Neural cell (in vitro differentiated cells): ENCODE data around the gene TRIM6. TPM values are rescaled to one million over a fixed set of nuclear protein-coding genes. Genes with fewer than 3 reads are reported as not detected.

ENCODE experiments used
- H2AFZ ChIP-seq: fragments of 200-600, 300-800 bp; sonication (generic), shearing (Covaris generic); 2 replicates; pipeline ENCODE4 v1.6.0; 2014; ENCODE audit warnings: low read depth, mild to moderate bottlenecking, antibody characterized with exemption, low read length, moderate library complexity
- H3F3A ChIP-seq: fragments of 200-600 bp; shearing (Covaris generic); 2 replicates; pipeline ENCODE4 v1.6.1; 2016; ENCODE audit warnings: mild to moderate bottlenecking, moderate library complexity, mixed read lengths, antibody characterized with exemption, low read length; ENCODE audit not compliant: insufficient read depth, poor library complexity, severe bottlenecking
- H3K27ac ChIP-seq: fragments of 200-600, 300-800 bp; sonication (generic), shearing (Covaris generic); 2 replicates; pipeline ENCODE4 v1.5.1; 2014; ENCODE audit warnings: mild to moderate bottlenecking, low read length, moderate library complexity
- H3K27me3 ChIP-seq: fragments of 300-800, 200-600 bp; sonication (generic), shearing (Covaris generic); 2 replicates; pipeline ENCODE4 v1.6.0; 2014; ENCODE audit warnings: mild to moderate bottlenecking, low read depth, low read length, moderate library complexity; ENCODE audit not compliant: insufficient read depth
- H3K36me3 ChIP-seq: fragments of 300-800, 200-600 bp; sonication (generic), shearing (Covaris generic); 2 replicates; pipeline ENCODE4 v1.5.1; 2014; ENCODE audit warnings: mild to moderate bottlenecking, antibody characterized with exemption, low read length, moderate library complexity; ENCODE audit not compliant: insufficient read depth
- H3K4me2 ChIP-seq: fragments of 300-800, 200-600 bp; sonication (generic), shearing (Covaris generic); 2 replicates; pipeline ENCODE4 v1.6.0; 2014; ENCODE audit warnings: mild to moderate bottlenecking, low read length
- H3K4me3 ChIP-seq: fragments of 300-800, 200-600 bp; sonication (generic), shearing (Covaris generic); 2 replicates; pipeline ENCODE4 v1.5.1; 2014; ENCODE audit warnings: mild to moderate bottlenecking, low read length, moderate library complexity
- H3K79me2 ChIP-seq: fragments of 200-600 bp; shearing (Covaris generic); replicated peaks from 2 replicates; pipeline ENCODE4 v1.6.0; 2014; ENCODE audit warnings: mild to moderate bottlenecking, low read length, moderate library complexity; ENCODE audit not compliant: insufficient read depth
- H3K9ac ChIP-seq: fragments of 300-800, 200-600 bp; sonication (generic), shearing (Covaris generic); 2 replicates; pipeline ENCODE4 v1.6.1; 2016; ENCODE audit warnings: mild to moderate bottlenecking, low read length, mixed read lengths
- H3K9me2 ChIP-seq: fragments of 200-600 bp; shearing (Covaris generic); 2 replicates; pipeline ENCODE4 v1.6.1; 2016; ENCODE audit warnings: mild to moderate bottlenecking, low read length, mixed read lengths; ENCODE audit not compliant: insufficient read depth
- H3K9me3 ChIP-seq: fragments of 200-600, 300-800 bp; sonication (generic), shearing (Covaris generic); 2 replicates; pipeline ENCODE4 v1.6.1; 2016; ENCODE audit warnings: mild to moderate bottlenecking, mixed run types, low read length, moderate library complexity, mixed read lengths
- H4K20me1 ChIP-seq: fragments of 200-600 bp; shearing (Covaris generic); 2 replicates; pipeline ENCODE4 v1.6.1; 2016; ENCODE audit warnings: mild to moderate bottlenecking, mixed run types; ENCODE audit not compliant: insufficient read depth
- EP300 ChIP-seq: fragments of 450-650 bp; conservative IDR thresholded peaks from 2 replicates; pipeline ENCODE4 v1.6.1; 2014; ENCODE audit warnings: antibody characterized with exemption, mild to moderate bottlenecking, moderate library complexity; ENCODE audit not compliant: poor library complexity, severe bottlenecking
- EZH2 ChIP-seq: fragments of 200-600, 300-800 bp; shearing (Covaris generic), sonication (generic); IDR thresholded peaks from 2 replicates; pipeline ENCODE4 v1.6.1; 2014; ENCODE audit warnings: antibody characterized with exemption, low read length, borderline replicate concordance, mild to moderate bottlenecking; ENCODE audit not compliant: insufficient read depth, poor library complexity, severe bottlenecking
- MXI1 ChIP-seq: fragments of 450-650 bp; conservative IDR thresholded peaks from 2 replicates; pipeline ENCODE4 v1.6.1; 2014; ENCODE audit warnings: antibody characterized with exemption, mild to moderate bottlenecking; ENCODE audit not compliant: poor library complexity, severe bottlenecking
- POLR2AphosphoS5 ChIP-seq: IDR thresholded peaks from 2 replicates; pipeline ENCODE4 v1.6.1; 2012
- RAD21 ChIP-seq: fragments of 450-650 bp; conservative IDR thresholded peaks from 2 replicates; pipeline ENCODE4 v1.6.1; 2014; ENCODE audit warnings: antibody characterized with exemption, mild to moderate bottlenecking, moderate library complexity
- SMC3 ChIP-seq: fragments of 450-650 bp; conservative IDR thresholded peaks from 2 replicates; pipeline ENCODE4 v1.6.1; 2014; ENCODE audit warnings: antibody characterized with exemption, mild to moderate bottlenecking, moderate library complexity; ENCODE audit not compliant: poor library complexity
- TAF1 ChIP-seq: IDR thresholded peaks from 2 replicates; pipeline ENCODE4 v1.6.1; 2012; ENCODE audit warnings: low read depth
- polyA plus RNA-seq: library from polyadenylated mRNA; depleted of rRNA; stranded (reverse); fragments of >200 nt; gene quantifications from 2 replicates; pipeline ENCODE4 v1.2.3, GENCODE V29; 2014
- TF ChIP-seq, protein P1 (sequence below): IDR thresholded peaks from 2 replicates; pipeline ENCODE4 v1.6.1; 2012; ENCODE audit warnings: borderline replicate concordance
- TF ChIP-seq, protein P2 (sequence below): fragments of 450-650 bp; IDR thresholded peaks from 2 replicates; pipeline ENCODE4 v1.5.1; 2014; ENCODE audit warnings: antibody characterized with exemption, mild to moderate bottlenecking, moderate library complexity; ENCODE audit not compliant: poor library complexity, severe bottlenecking

The TRIM6 gene
- polyA plus RNA-seq, 1 donor from 2014 or later, result not detected

- Histone ChIP-seq H3K9me3 (no peaks in the 10 kb centered on the region), H2AFZ (no peak overlapping the region), H3K9me2 (no peaks in the 10 kb centered on the region), H3K27ac (no peak overlapping the region), H3K79me2 (no peaks in the 10 kb centered on the region), H3K4me2 (no peak overlapping the region), H3K4me3 (no peak overlapping the region), H3K9ac (no peak overlapping the region), H3K36me3 (no peaks in the 10 kb centered on the region), H3K27me3 (no peaks in the 10 kb centered on the region), H4K20me1 (no peaks in the 10 kb centered on the region), H3F3A (no peaks in the 10 kb centered on the region)
- TF ChIP-seq SMC3, result no peak
- no peak for TF ChIP-seq RAD21
- TF ChIP-seq EZH2, result no peak
- TF ChIP-seq MXI1, result no peak
- TF ChIP-seq, protein P1, sequence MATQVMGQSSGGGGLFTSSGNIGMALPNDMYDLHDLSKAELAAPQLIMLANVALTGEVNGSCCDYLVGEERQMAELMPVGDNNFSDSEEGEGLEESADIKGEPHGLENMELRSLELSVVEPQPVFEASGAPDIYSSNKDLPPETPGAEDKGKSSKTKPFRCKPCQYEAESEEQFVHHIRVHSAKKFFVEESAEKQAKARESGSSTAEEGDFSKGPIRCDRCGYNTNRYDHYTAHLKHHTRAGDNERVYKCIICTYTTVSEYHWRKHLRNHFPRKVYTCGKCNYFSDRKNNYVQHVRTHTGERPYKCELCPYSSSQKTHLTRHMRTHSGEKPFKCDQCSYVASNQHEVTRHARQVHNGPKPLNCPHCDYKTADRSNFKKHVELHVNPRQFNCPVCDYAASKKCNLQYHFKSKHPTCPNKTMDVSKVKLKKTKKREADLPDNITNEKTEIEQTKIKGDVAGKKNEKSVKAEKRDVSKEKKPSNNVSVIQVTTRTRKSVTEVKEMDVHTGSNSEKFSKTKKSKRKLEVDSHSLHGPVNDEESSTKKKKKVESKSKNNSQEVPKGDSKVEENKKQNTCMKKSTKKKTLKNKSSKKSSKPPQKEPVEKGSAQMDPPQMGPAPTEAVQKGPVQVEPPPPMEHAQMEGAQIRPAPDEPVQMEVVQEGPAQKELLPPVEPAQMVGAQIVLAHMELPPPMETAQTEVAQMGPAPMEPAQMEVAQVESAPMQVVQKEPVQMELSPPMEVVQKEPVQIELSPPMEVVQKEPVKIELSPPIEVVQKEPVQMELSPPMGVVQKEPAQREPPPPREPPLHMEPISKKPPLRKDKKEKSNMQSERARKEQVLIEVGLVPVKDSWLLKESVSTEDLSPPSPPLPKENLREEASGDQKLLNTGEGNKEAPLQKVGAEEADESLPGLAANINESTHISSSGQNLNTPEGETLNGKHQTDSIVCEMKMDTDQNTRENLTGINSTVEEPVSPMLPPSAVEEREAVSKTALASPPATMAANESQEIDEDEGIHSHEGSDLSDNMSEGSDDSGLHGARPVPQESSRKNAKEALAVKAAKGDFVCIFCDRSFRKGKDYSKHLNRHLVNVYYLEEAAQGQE, result no peak
- TF ChIP-seq TAF1, result no peak
- TF ChIP-seq, protein P2, sequence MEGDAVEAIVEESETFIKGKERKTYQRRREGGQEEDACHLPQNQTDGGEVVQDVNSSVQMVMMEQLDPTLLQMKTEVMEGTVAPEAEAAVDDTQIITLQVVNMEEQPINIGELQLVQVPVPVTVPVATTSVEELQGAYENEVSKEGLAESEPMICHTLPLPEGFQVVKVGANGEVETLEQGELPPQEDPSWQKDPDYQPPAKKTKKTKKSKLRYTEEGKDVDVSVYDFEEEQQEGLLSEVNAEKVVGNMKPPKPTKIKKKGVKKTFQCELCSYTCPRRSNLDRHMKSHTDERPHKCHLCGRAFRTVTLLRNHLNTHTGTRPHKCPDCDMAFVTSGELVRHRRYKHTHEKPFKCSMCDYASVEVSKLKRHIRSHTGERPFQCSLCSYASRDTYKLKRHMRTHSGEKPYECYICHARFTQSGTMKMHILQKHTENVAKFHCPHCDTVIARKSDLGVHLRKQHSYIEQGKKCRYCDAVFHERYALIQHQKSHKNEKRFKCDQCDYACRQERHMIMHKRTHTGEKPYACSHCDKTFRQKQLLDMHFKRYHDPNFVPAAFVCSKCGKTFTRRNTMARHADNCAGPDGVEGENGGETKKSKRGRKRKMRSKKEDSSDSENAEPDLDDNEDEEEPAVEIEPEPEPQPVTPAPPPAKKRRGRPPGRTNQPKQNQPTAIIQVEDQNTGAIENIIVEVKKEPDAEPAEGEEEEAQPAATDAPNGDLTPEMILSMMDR, result no peak
- no peak for TF ChIP-seq EP300
- TF ChIP-seq POLR2AphosphoS5, result no peak
These were observed 12.4 kb downstream of the TRIM6 start for GRCh38 chr11:5608808-5609207.

GRCh38 chr11:5610446-5610845, 14.0 kb downstream of the TRIM6 start:
- no peak overlapping the region for H3K4me3 ChIP-seq
- H3K79me2 ChIP-seq, result no peaks in the 10 kb centered on the region
- no peaks in the 10 kb centered on the region for H4K20me1 ChIP-seq
- no peak overlapping the region for H2AFZ ChIP-seq
- TF ChIP-seq TAF1 (no peak), SMC3 (no peak), EZH2 (no peak), RAD21 (no peak), POLR2AphosphoS5 (no peak), EP300 (no peak), MXI1 (no peak)
- TF ChIP-seq, protein P2, result no peak
- TF ChIP-seq, protein P1, result no peak
- H3K4me2 ChIP-seq, result no peak overlapping the region
- no peaks in the 10 kb centered on the region for H3K27me3 ChIP-seq
- H3K9me3 ChIP-seq, result no peaks in the 10 kb centered on the region
- H3K27ac ChIP-seq, result no peak overlapping the region
- no peaks in the 10 kb centered on the region for H3K9me2 ChIP-seq
- no peaks in the 10 kb centered on the region for H3K36me3 ChIP-seq
- no peak overlapping the region for H3K9ac ChIP-seq
- no peaks in the 10 kb centered on the region for H3F3A ChIP-seq
